Measurements from ENCODE around the gene PRM1.

DNA sequence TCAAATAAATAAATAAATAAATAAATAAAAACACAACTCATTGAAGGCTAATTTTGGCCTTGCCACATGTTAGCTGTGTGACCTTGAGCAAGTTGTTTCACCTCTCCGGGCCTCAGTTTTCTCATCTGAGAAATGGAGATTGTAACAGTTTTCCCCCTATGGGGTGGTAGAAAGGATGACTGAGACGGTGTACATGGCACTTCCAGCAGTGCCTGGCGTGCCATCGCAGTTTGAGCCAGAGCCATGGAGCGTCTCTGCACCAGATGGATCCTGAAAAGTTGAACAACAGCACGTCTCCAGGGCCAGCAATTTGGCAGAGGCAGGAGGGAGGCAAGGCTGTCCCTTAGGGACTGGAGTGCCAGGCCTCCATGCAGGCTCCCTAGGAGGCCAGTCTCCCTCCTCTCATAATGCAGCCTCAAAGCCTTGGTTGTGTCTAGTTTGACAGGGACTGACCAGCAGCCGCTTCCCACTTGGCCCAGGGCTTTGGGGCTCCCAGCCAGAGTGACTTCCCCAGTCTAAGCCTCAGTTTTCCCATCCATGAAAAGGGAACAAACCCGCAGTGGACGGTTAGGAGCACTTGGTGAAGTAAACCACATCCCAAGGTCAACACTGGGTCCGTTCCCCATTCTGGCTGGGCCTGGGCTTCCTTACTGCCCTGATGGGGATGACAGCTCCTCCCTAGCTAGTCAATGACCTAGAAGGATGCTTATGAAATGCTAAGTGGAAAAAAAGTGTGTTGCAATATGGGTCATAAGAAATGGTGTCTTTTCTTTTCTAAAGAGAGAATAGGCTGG, 44.5 kb downstream of the PRM1 start:
- TF ChIP-seq, protein P1, sequence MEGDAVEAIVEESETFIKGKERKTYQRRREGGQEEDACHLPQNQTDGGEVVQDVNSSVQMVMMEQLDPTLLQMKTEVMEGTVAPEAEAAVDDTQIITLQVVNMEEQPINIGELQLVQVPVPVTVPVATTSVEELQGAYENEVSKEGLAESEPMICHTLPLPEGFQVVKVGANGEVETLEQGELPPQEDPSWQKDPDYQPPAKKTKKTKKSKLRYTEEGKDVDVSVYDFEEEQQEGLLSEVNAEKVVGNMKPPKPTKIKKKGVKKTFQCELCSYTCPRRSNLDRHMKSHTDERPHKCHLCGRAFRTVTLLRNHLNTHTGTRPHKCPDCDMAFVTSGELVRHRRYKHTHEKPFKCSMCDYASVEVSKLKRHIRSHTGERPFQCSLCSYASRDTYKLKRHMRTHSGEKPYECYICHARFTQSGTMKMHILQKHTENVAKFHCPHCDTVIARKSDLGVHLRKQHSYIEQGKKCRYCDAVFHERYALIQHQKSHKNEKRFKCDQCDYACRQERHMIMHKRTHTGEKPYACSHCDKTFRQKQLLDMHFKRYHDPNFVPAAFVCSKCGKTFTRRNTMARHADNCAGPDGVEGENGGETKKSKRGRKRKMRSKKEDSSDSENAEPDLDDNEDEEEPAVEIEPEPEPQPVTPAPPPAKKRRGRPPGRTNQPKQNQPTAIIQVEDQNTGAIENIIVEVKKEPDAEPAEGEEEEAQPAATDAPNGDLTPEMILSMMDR (conservative IDR thresholded peaks at IDR 0.05; ENCODE audit: low read depth, low read length) = no peak
- TF ChIP-seq RAD21 (IDR thresholded peaks at IDR 0.05; ENCODE audit: low read length) (no peak), POLR2A (IDR thresholded peaks at IDR 0.05; ENCODE audit: low read depth, low read length) (no peak), CEBPB (IDR thresholded peaks at IDR 0.05; ENCODE audit: low read depth, low read length) (peak; percentile 35; the same call in 1 of the 2 replicates), MAZ (IDR thresholded peaks at IDR 0.05; ENCODE audit: borderline replicate concordance, low read depth, low read length) (no peak), MAFK (IDR thresholded peaks at IDR 0.05; ENCODE audit: low read depth, low read length) (no peak)
- TF ChIP-seq, protein P2, sequence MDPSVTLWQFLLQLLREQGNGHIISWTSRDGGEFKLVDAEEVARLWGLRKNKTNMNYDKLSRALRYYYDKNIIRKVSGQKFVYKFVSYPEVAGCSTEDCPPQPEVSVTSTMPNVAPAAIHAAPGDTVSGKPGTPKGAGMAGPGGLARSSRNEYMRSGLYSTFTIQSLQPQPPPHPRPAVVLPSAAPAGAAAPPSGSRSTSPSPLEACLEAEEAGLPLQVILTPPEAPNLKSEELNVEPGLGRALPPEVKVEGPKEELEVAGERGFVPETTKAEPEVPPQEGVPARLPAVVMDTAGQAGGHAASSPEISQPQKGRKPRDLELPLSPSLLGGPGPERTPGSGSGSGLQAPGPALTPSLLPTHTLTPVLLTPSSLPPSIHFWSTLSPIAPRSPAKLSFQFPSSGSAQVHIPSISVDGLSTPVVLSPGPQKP (IDR thresholded peaks at IDR 0.05; ENCODE audit: borderline replicate concordance, low read depth, low read length) = no peak
- TF ChIP-seq, protein P3, sequence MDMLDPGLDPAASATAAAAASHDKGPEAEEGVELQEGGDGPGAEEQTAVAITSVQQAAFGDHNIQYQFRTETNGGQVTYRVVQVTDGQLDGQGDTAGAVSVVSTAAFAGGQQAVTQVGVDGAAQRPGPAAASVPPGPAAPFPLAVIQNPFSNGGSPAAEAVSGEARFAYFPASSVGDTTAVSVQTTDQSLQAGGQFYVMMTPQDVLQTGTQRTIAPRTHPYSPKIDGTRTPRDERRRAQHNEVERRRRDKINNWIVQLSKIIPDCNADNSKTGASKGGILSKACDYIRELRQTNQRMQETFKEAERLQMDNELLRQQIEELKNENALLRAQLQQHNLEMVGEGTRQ (IDR thresholded peaks at IDR 0.05; ENCODE audit: low read depth, low read length) = no peak
